Effector memory CD8-positive, alpha-beta T cell (primary cell): ENCODE measurements around the gene NKAIN2.
"Not testable (repeated sequence)": the region's sequence is repeated elsewhere in the genome, so short reads cannot be mapped to it uniquely, and the experiment has no call there.

Experiments
- ATAC-seq: fragments of 150-1000 bp; cut with Tn5 transposase; replicated peaks from 2 replicates; pipeline ENCODE4 v1.10.0; 2021; ENCODE audit warnings: mild to moderate bottlenecking, moderate library complexity
- DNase-seq, 3 experiments: peaks; one replicate each; pipeline ENCODE4 v3.0.0; 2021
- H3K27ac Mint-ChIP-seq, 2 donors: one replicate each; pipeline ENCODE4 v1.8.0; 2022; ENCODE audit warnings: mild to moderate bottlenecking in 2 of 2, mixed read lengths in 2 of 2, moderate library complexity in 2 of 2
- H3K27me3 Mint-ChIP-seq, 2 donors: one replicate each; pipeline ENCODE4 v1.8.0; 2022; ENCODE audit warnings: mixed read lengths in 2 of 2
- H3K36me3 Mint-ChIP-seq: one replicate; pipeline ENCODE4 v1.8.0; 2022; ENCODE audit warnings: mild to moderate bottlenecking, moderate library complexity, mixed read lengths; ENCODE audit not compliant: insufficient read depth
- H3K4me1 Mint-ChIP-seq, 2 donors: one replicate each; pipeline ENCODE4 v1.8.0; 2022; ENCODE audit warnings: low read depth in 2 of 2, mixed read lengths in 2 of 2
- H3K4me3 Mint-ChIP-seq, 2 donors: one replicate each; pipeline ENCODE4 v1.8.0; 2022; ENCODE audit warnings: mild to moderate bottlenecking in 2 of 2, mixed read lengths in 2 of 2, moderate library complexity in 2 of 2
- H3K9me3 Mint-ChIP-seq, 2 donors: one replicate each; pipeline ENCODE4 v1.8.0; 2022; ENCODE audit warnings: mixed read lengths in 2 of 2

NKAIN2 gene

GRCh38 chr6:124008988-124009765 is 205.5 kb downstream of the NKAIN2 start:
- Mint-ChIP-seq H3K4me3 (no peak overlapping the region), H3K27me3 (no peaks in the 10 kb centered on the region), H3K36me3 (no peaks in the 10 kb centered on the region), H3K27ac (no peak overlapping the region), H3K9me3 (peaks cover 5 to 7% of the 10 kb centered on the region in 2 donors), H3K4me1 (no peaks in the 10 kb centered on the region)
- DNase-seq (no peak), ATAC-seq (no peak)

GRCh38 chr6:124010574-124010973 is 206.9 kb downstream of the NKAIN2 start:
- Mint-ChIP-seq H3K9me3 (peaks cover 5 to 7% of the 10 kb centered on the region in 2 donors), H3K36me3 (no peaks in the 10 kb centered on the region), H3K4me3 (no peak overlapping the region), H3K27ac (no peak overlapping the region), H3K4me1 (no peaks in the 10 kb centered on the region), H3K27me3 (no peaks in the 10 kb centered on the region)
- no peak for DNase-seq
- no peak for ATAC-seq

GRCh38 chr6:124011180-124011579 is 207.5 kb downstream of the NKAIN2 start:
- Mint-ChIP-seq H3K27me3 (no peaks in the 10 kb centered on the region), H3K9me3 (peaks cover 2 to 7% of the 10 kb centered on the region in 2 donors), H3K4me3 (no peak overlapping the region), H3K4me1 (no peaks in the 10 kb centered on the region), H3K36me3 (no peaks in the 10 kb centered on the region), H3K27ac (no peak overlapping the region)
- ATAC-seq, result no peak
- no peak for DNase-seq

GRCh38 chr6:124022051-124022450 is 218.4 kb downstream of the NKAIN2 start:
- H3K36me3 Mint-ChIP-seq, H3K4me1 Mint-ChIP-seq, DNase-seq, ATAC-seq, H3K27ac Mint-ChIP-seq, H3K27me3 Mint-ChIP-seq, H3K4me3 Mint-ChIP-seq: not testable (repeated sequence)
- H3K9me3 Mint-ChIP-seq, result peaks cover 8 to 14% of the 10 kb centered on the region in 2 donors

- peaks cover 8 to 19% of the 10 kb centered on the region in 2 donors for H3K9me3 Mint-ChIP-seq
- no peak for DNase-seq
- no peak overlapping the region for H3K4me3 Mint-ChIP-seq
- no peaks in the 10 kb centered on the region for H3K4me1 Mint-ChIP-seq
- no peaks in the 10 kb centered on the region for H3K27me3 Mint-ChIP-seq
- no peak for ATAC-seq
- H3K36me3 Mint-ChIP-seq, result no peaks in the 10 kb centered on the region
- H3K27ac Mint-ChIP-seq, result no peak overlapping the region
These were observed 219.0 kb downstream of the NKAIN2 start for GRCh38 chr6:124022641-124023040.

- no peak overlapping the region for H3K27ac Mint-ChIP-seq
- H3K4me3 Mint-ChIP-seq, result no peak overlapping the region
- H3K4me1 Mint-ChIP-seq, result no peaks in the 10 kb centered on the region
- ATAC-seq, result no peak
- H3K36me3 Mint-ChIP-seq, result no peaks in the 10 kb centered on the region
- peaks cover 17 to 23% of the 10 kb centered on the region in 2 donors for H3K9me3 Mint-ChIP-seq
- no peak for DNase-seq
- no peaks in the 10 kb centered on the region for H3K27me3 Mint-ChIP-seq
These were observed 223.0 kb downstream of the NKAIN2 start for GRCh38 chr6:124026694-124027093.

GRCh38 chr6:124027392-124027791 is 223.7 kb downstream of the NKAIN2 start:
- H3K27me3 Mint-ChIP-seq, result no peaks in the 10 kb centered on the region
- H3K27ac Mint-ChIP-seq, result no peak overlapping the region
- DNase-seq, result no peak
- H3K4me1 Mint-ChIP-seq, result no peaks in the 10 kb centered on the region
- no peaks in the 10 kb centered on the region for H3K36me3 Mint-ChIP-seq
- ATAC-seq, result no peak
- H3K4me3 Mint-ChIP-seq, result no peak overlapping the region
- peaks cover 17 to 23% of the 10 kb centered on the region in 2 donors for H3K9me3 Mint-ChIP-seq

GRCh38 chr6:124028117-124028516 is 224.5 kb downstream of the NKAIN2 start:
- Mint-ChIP-seq H3K27ac (no peak overlapping the region), H3K9me3 (peaks cover 17 to 23% of the 10 kb centered on the region in 2 donors), H3K27me3 (no peaks in the 10 kb centered on the region), H3K36me3 (no peaks in the 10 kb centered on the region), H3K4me1 (no peaks in the 10 kb centered on the region), H3K4me3 (no peak overlapping the region)
- ATAC-seq, result no peak
- no peak for DNase-seq

- H3K4me3 Mint-ChIP-seq, result no peak overlapping the region
- H3K9me3 Mint-ChIP-seq, result peaks cover 17 to 23% of the 10 kb centered on the region in 2 donors
- H3K27ac Mint-ChIP-seq, result no peak overlapping the region
- H3K4me1 Mint-ChIP-seq, result no peaks in the 10 kb centered on the region
- no peaks in the 10 kb centered on the region for H3K27me3 Mint-ChIP-seq
- ATAC-seq, result no peak
- no peak for DNase-seq
- no peaks in the 10 kb centered on the region for H3K36me3 Mint-ChIP-seq
These were observed 225.9 kb downstream of the NKAIN2 start for GRCh38 chr6:124029567-124029966.

GRCh38 chr6:124033501-124033900 is 229.8 kb downstream of the NKAIN2 start:
- ATAC-seq (no peak), DNase-seq (no peak)
- H3K4me1 Mint-ChIP-seq, result no peaks in the 10 kb centered on the region
- H3K36me3 Mint-ChIP-seq, result no peaks in the 10 kb centered on the region
- H3K27ac Mint-ChIP-seq, result no peak overlapping the region
- no peaks in the 10 kb centered on the region for H3K27me3 Mint-ChIP-seq
- no peak overlapping the region for H3K4me3 Mint-ChIP-seq
- H3K9me3 Mint-ChIP-seq, result peaks cover 0 to 10% of the 10 kb centered on the region in 2 donors

GRCh38 chr6:124036384-124036783 is 232.7 kb downstream of the NKAIN2 start:
- Mint-ChIP-seq H3K4me1 (no peaks in the 10 kb centered on the region), H3K27ac (no peak overlapping the region), H3K27me3 (no peaks in the 10 kb centered on the region), H3K9me3 (peaks cover 0 to 2% of the 10 kb centered on the region in 2 donors), H3K36me3 (no peaks in the 10 kb centered on the region), H3K4me3 (no peak overlapping the region)
- DNase-seq (no peak), ATAC-seq (no peak)

GRCh38 chr6:124040655-124041054 is 237.0 kb downstream of the NKAIN2 start:
- no peak overlapping the region for H3K27ac Mint-ChIP-seq
- no peaks in the 10 kb centered on the region for H3K27me3 Mint-ChIP-seq
- no peaks in the 10 kb centered on the region for H3K36me3 Mint-ChIP-seq
- ATAC-seq (no peak), DNase-seq (no peak)
- H3K4me1 Mint-ChIP-seq, result no peaks in the 10 kb centered on the region
- no peak overlapping the region for H3K4me3 Mint-ChIP-seq
- H3K9me3 Mint-ChIP-seq, result no peaks in the 10 kb centered on the region

GRCh38 chr6:124052120-124052519 is 248.5 kb downstream of the NKAIN2 start:
- no peak overlapping the region for H3K27ac Mint-ChIP-seq
- H3K27me3 Mint-ChIP-seq, result no peaks in the 10 kb centered on the region
- no peak overlapping the region for H3K4me3 Mint-ChIP-seq
- no peak for ATAC-seq
- H3K9me3 Mint-ChIP-seq, result peaks cover 3 to 12% of the 10 kb centered on the region in 2 donors
- H3K36me3 Mint-ChIP-seq, result no peaks in the 10 kb centered on the region
- no peak for DNase-seq
- H3K4me1 Mint-ChIP-seq, result no peaks in the 10 kb centered on the region

GRCh38 chr6:124053315-124053714 is 249.7 kb downstream of the NKAIN2 start:
- ATAC-seq, result no peak
- no peaks in the 10 kb centered on the region for H3K36me3 Mint-ChIP-seq

More at GRCh38 chr6:124053315-124053714, 249.7 kb downstream of the NKAIN2 start:
- no peak overlapping the region for H3K27ac Mint-ChIP-seq
- peaks cover 3 to 12% of the 10 kb centered on the region in 2 donors for H3K9me3 Mint-ChIP-seq
- no peaks in the 10 kb centered on the region for H3K27me3 Mint-ChIP-seq
- DNase-seq, result no peak
- no peaks in the 10 kb centered on the region for H3K4me1 Mint-ChIP-seq
- no peak overlapping the region for H3K4me3 Mint-ChIP-seq
